ENCODE measurements around the gene HENMT1.

HENMT1 gene

GRCh38 chr1:108627951-108628350, 32.9 kb downstream of the HENMT1 start:
- H3K4me3 ChIP-seq (replicated peaks; ENCODE audit: low read depth, low read length) = no peak overlapping the region
- TF ChIP-seq CTCF (IDR thresholded peaks at IDR 0.05; ENCODE audit: low read depth, low read length, missing control alignments) = no peak
- DNase-seq (ENCODE audit: extremely low read depth, low read depth) = no peak

- TF ChIP-seq CTCF (IDR thresholded peaks at IDR 0.05; ENCODE audit: low read depth, low read length, missing control alignments) = no peak
- H3K4me3 ChIP-seq (replicated peaks; ENCODE audit: low read depth, low read length) = no peak overlapping the region
- DNase-seq (ENCODE audit: extremely low read depth, low read depth) = no peak
Observed at GRCh38 chr1:108627256-108627655, 33.6 kb downstream of the HENMT1 start.

GRCh38 chr1:108624069-108624468, 36.8 kb downstream of the HENMT1 start:
- no peak overlapping the region for H3K4me3 ChIP-seq (replicated peaks; ENCODE audit: low read depth, low read length)
- DNase-seq (ENCODE audit: extremely low read depth, low read depth) = no peak
- no peak for TF ChIP-seq CTCF (IDR thresholded peaks at IDR 0.05; ENCODE audit: low read depth, low read length, missing control alignments)

- H3K4me3 ChIP-seq (replicated peaks; ENCODE audit: low read depth, low read length) = no peak overlapping the region
- DNase-seq (ENCODE audit: extremely low read depth, low read depth) = no peak
- TF ChIP-seq CTCF (IDR thresholded peaks at IDR 0.05; ENCODE audit: low read depth, low read length, missing control alignments) = no peak
Observed at GRCh38 chr1:108617724-108618056, 43.2 kb downstream of the HENMT1 start.

GRCh38 chr1:108617008-108617723, 43.7 kb downstream of the HENMT1 start:
- no peak overlapping the region for H3K4me3 ChIP-seq (replicated peaks; ENCODE audit: low read depth, low read length)
- no peak for TF ChIP-seq CTCF (IDR thresholded peaks at IDR 0.05; ENCODE audit: low read depth, low read length, missing control alignments)
- no peak for DNase-seq (ENCODE audit: extremely low read depth, low read depth)

- DNase-seq (ENCODE audit: extremely low read depth, low read depth) = no peak
- TF ChIP-seq CTCF (IDR thresholded peaks at IDR 0.05; ENCODE audit: low read depth, low read length, missing control alignments) = no peak
- H3K4me3 ChIP-seq (replicated peaks; ENCODE audit: low read depth, low read length) = no peak overlapping the region
Observed at GRCh38 chr1:108615544-108615943, 45.3 kb downstream of the HENMT1 start.

- no peak for TF ChIP-seq CTCF (IDR thresholded peaks at IDR 0.05; ENCODE audit: low read depth, low read length, missing control alignments)
- no peak overlapping the region for H3K4me3 ChIP-seq (replicated peaks; ENCODE audit: low read depth, low read length)
- no peak for DNase-seq (ENCODE audit: extremely low read depth, low read depth)
Observed at GRCh38 chr1:108612496-108612895, 48.4 kb downstream of the HENMT1 start.

All from HFF-Myc (cell line).